GM12864 (cell line): Measurements from ENCODE around the gene LIM2.
A peak's percentile ranks its signal among the peaks of the same experiment; 100 is the strongest.
"Not testable (repeated sequence)": the region's sequence is repeated elsewhere in the genome, so short reads cannot be mapped to it uniquely, and the experiment has no call there.

Experiments
- DNase-seq: peaks from one replicate; pipeline ENCODE4 v3.0.0-alpha.2; 2011; ENCODE audit warnings: low read depth
- H3K4me3 ChIP-seq: 2 replicates; pipeline ENCODE4 v1.5.1; 2011; ENCODE audit warnings: mild to moderate bottlenecking, low read depth, low read length, control low read depth
- TF ChIP-seq, protein P1 (sequence below): IDR thresholded peaks from 2 replicates; pipeline ENCODE4 v1.5.1; 2011; ENCODE audit warnings: low read depth, mild to moderate bottlenecking, moderate library complexity, low read length, control low read depth, inconsistent platforms; ENCODE audit errors: missing control alignments

LIM2 gene

GRCh38 chr19:51421229-51422052 lies 33.7 kb upstream of the LIM2 start:
- TF ChIP-seq, protein P1, sequence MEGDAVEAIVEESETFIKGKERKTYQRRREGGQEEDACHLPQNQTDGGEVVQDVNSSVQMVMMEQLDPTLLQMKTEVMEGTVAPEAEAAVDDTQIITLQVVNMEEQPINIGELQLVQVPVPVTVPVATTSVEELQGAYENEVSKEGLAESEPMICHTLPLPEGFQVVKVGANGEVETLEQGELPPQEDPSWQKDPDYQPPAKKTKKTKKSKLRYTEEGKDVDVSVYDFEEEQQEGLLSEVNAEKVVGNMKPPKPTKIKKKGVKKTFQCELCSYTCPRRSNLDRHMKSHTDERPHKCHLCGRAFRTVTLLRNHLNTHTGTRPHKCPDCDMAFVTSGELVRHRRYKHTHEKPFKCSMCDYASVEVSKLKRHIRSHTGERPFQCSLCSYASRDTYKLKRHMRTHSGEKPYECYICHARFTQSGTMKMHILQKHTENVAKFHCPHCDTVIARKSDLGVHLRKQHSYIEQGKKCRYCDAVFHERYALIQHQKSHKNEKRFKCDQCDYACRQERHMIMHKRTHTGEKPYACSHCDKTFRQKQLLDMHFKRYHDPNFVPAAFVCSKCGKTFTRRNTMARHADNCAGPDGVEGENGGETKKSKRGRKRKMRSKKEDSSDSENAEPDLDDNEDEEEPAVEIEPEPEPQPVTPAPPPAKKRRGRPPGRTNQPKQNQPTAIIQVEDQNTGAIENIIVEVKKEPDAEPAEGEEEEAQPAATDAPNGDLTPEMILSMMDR, result no peak
- no peak for DNase-seq
- H3K4me3 ChIP-seq, result no peak overlapping the region

DNA sequence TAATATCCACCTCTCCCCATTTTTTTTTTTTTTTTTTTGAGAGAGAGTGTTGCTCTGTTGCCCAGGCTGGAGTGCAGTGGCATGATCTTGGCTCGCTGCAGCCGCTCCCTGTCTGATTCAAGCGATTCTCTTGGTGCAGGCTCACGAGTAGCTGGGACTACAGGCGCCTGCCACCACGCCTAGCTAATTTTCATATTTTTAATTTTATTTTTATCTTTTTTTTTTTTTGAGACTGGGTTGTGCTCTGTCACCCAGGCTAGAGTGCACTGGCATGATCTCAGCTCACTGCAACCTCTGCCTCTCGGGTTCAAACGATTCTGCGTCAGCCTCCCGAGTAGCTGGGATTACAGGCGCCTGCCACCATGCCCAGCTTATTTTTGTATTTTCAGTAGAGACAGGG lies 32.7 kb upstream of the LIM2 start:
- not testable (repeated sequence) for DNase-seq, H3K4me3 ChIP-seq

DNA sequence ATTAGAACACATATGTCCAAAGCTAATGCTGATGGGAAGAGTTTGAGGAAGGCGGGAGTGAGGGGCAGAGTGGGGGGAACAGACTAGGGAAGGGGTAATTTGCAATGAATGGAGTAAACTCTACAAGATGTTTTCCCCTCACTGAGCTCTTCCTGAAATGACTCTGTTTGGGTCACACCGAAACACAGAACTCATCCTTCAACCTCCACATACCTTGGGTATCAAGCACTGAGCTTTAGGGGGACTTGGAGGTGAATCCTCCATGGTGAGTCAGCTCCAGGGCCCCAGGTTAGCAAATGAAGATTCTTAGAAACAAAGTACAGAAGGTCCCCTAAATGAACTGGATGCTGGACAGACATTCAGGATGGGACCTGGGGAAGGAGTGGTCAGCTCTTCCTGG lies 30.9 kb upstream of the LIM2 start:
- TF ChIP-seq, protein P1, result no peak
- DNase-seq, result no peak
- no peak overlapping the region for H3K4me3 ChIP-seq

- no peak for DNase-seq
- TF ChIP-seq, protein P1, result no peak
- no peak overlapping the region; the same call in 1 of the 2 replicates for H3K4me3 ChIP-seq
Observed at GRCh38 chr19:51417810-51418157, 30.0 kb upstream of the LIM2 start.

DNA sequence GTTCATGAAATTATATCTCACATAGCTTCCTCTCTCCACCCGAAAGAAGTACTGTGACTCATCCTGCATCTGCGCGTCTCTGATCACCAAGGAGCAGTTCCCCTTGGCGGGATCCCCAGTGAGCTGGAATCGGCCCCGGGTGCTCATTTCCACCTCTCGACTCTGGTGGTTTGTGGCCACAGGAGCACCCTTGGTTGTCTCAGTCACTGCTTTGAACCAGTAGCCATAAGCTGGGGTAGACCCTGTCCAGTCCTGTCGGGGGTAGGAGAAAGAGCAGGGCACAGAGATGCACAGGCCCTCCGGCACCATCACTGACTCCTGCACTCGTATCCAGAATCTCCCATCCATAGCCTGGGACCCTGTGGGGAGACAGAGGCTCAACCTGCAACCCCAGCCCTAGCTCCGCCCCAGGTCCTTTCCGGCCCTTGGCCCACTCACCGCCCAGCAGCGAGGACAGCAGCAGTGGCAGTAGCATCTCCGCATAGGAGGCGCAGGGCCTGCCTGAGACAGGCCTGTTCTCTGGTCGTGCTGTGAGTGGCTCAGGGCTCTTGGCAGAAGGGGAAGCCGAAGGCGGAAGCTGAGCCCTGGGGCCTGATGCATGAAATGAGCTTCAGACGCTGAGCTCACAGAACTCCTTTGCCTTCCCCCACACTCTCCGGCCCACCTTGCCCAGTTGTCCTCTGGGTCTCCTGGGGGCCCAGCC lies 29.5 kb upstream of the LIM2 start, which contains the start of gene SIGLEC10:
Gene SIGLEC10, minus strand, starts transcription at position 536 of the 703 bp plus-strand sequence. Its CDS starts 61 bp downstream, at position 475.
- DNase-seq, result no peak
- TF ChIP-seq, protein P1, result no peak
- H3K4me3 ChIP-seq, result peak within 1 kb of the TSS; percentile 51

GRCh38 chr19:51416422-51416821 lies 28.6 kb upstream of the LIM2 start:
- H3K4me3 ChIP-seq, result peak overlapping the region; percentile 51
- DNase-seq, result not testable (repeated sequence)

- TF ChIP-seq, protein P1, result no peak
- no peak for DNase-seq
Observed at GRCh38 chr19:51415187-51415586, 27.4 kb upstream of the LIM2 start.

More at GRCh38 chr19:51415187-51415586, 27.4 kb upstream of the LIM2 start:
- no peak overlapping the region for H3K4me3 ChIP-seq
